T-helper 9 cell (primary cell): ENCODE results near the gene DCHS1.

Experiments used
- DNase-seq: peaks from one replicate; pipeline ENCODE4 v3.0.0-alpha.2; 2020

The DCHS1 gene

GRCh38 chr11:6673523-6674218, 18.1 kb upstream of the DCHS1 start:
- DNase-seq = no peak

GRCh38 chr11:6671991-6672390, 16.4 kb upstream of the DCHS1 start:
- no peak for DNase-seq

GRCh38 chr11:6670202-6670830, 14.7 kb upstream of the DCHS1 start:
- DNase-seq = no peak

- DNase-seq = no peak
These were observed 12.2 kb upstream of the DCHS1 start for GRCh38 chr11:6667733-6668374.

- no peak for DNase-seq
These were observed 10.9 kb upstream of the DCHS1 start for GRCh38 chr11:6666302-6667183.

GRCh38 chr11:6664551-6664950, 8.9 kb upstream of the DCHS1 start:
- no peak for DNase-seq

- no peak for DNase-seq
These were observed 8.3 kb upstream of the DCHS1 start for GRCh38 chr11:6663794-6664469.

GRCh38 chr11:6660712-6661111, 5.1 kb upstream of the DCHS1 start:
- DNase-seq = no peak

GRCh38 chr11:6658647-6659046, 3.0 kb upstream of the DCHS1 start:
- DNase-seq = no peak

GRCh38 chr11:6657346-6657745, 1.7 kb upstream of the DCHS1 start:
- DNase-seq = no peak

GRCh38 chr11:6656936-6657335, 1.3 kb upstream of the DCHS1 start:
- DNase-seq = no peak

GRCh38 chr11:6656584-6656915, 941 bp upstream of the DCHS1 start:
- DNase-seq = no peak

- DNase-seq = no peak
These were observed 404 bp downstream of the DCHS1 start for GRCh38 chr11:6655020-6655789.

GRCh38 chr11:6654281-6655019, 1.2 kb downstream of the DCHS1 start:
- no peak for DNase-seq

GRCh38 chr11:6653656-6654055, 2.0 kb downstream of the DCHS1 start:
- DNase-seq = no peak

GRCh38 chr11:6653097-6653496, 2.5 kb downstream of the DCHS1 start:
- DNase-seq = no peak

- no peak for DNase-seq
These were observed 3.4 kb downstream of the DCHS1 start for GRCh38 chr11:6652182-6652581.

GRCh38 chr11:6650980-6651379, 4.6 kb downstream of the DCHS1 start:
- DNase-seq = no peak

- no peak for DNase-seq
These were observed 5.5 kb downstream of the DCHS1 start for GRCh38 chr11:6650104-6650503.

- no peak for DNase-seq
These were observed 7.1 kb downstream of the DCHS1 start for GRCh38 chr11:6648501-6648900.

GRCh38 chr11:6647836-6648235, 7.8 kb downstream of the DCHS1 start:
- no peak for DNase-seq
